ENCODE measurements around the gene CA14.

GRCh38 chr1:150237746-150238145 lies 19.8 kb upstream of the CA14 start:
- TF ChIP-seq CTCF (IDR thresholded peaks at IDR 0.05) (no peak), POLR2AphosphoS5 (IDR thresholded peaks at IDR 0.05) (no peak), EP300 (IDR thresholded peaks at IDR 0.05) (no peak), POLR2A (IDR thresholded peaks at IDR 0.05; ENCODE audit: low read depth) (no peak)

Data from esophagus muscularis mucosa (tissue), 4 donors.